K562 (cell line): ENCODE measurements around the gene SPDYE6. TPM values are rescaled to one million over a fixed set of nuclear protein-coding genes. Genes with fewer than 3 reads are reported as not detected.

Experiments used
- ARID4B ChIP-seq: sonication (generic); formaldehyde crosslinking; IDR thresholded peaks from 2 replicates; pipeline ENCODE4 v1.8.0; 2022; ENCODE audit warnings: mild to moderate bottlenecking, missing genetic modification reagents
- ATF2 ChIP-seq: sonication (generic); formaldehyde crosslinking; IDR thresholded peaks from 2 replicates; pipeline ENCODE4 v1.8.1; 2022; ENCODE audit warnings: missing genetic modification reagents
- CREBBP ChIP-seq: IDR thresholded peaks from one replicate; pipeline ENCODE4 v1.6.1; 2012; ENCODE audit warnings: low read depth, mild to moderate bottlenecking, control low read depth, inconsistent platforms, low read length
- E2F4 ChIP-seq: sonication (generic); formaldehyde crosslinking; IDR thresholded peaks from 2 replicates; pipeline ENCODE4 v1.8.0; 2022; ENCODE audit warnings: mild to moderate bottlenecking, low read depth, missing genetic modification reagents
- FOXA1 ChIP-seq: fragments of 450-650 bp; IDR thresholded peaks from 2 replicates; pipeline ENCODE4 v1.6.1; 2016; ENCODE audit warnings: mild to moderate bottlenecking, borderline replicate concordance
- MAZ ChIP-seq, 2 experiments: fragments of 450-650 bp in 1 of 2; sonication (generic) in 1 of 2; formaldehyde crosslinking; IDR thresholded peaks in 1 of 2; conservative IDR thresholded peaks in 1 of 2; 2 replicates each; pipeline versions ENCODE4 v1.4.0 to v1.5.0; 2020; ENCODE audit warnings: mild to moderate bottlenecking in 1 of 2, missing genetic modification reagents in 1 of 2
- MIER1 ChIP-seq: fragments of 450-650 bp; IDR thresholded peaks from 2 replicates; pipeline ENCODE4 v1.6.1; 2016; ENCODE audit warnings: antibody characterized with exemption, mild to moderate bottlenecking, low read depth
- MTA3 ChIP-seq: fragments of 450-650 bp; formaldehyde crosslinking; IDR thresholded peaks from 2 replicates; pipeline ENCODE4 v1.6.1; 2017; ENCODE audit warnings: mild to moderate bottlenecking, borderline replicate concordance
- NFIX ChIP-seq: fragments of 250-450 bp; sonication (Bioruptor Pico); IDR thresholded peaks from 2 replicates; pipeline ENCODE4 v1.4.0; 2020; ENCODE audit warnings: low read depth, mild to moderate bottlenecking, moderate library complexity
- POLR2G ChIP-seq: fragments of 200-400 bp; formaldehyde crosslinking; IDR thresholded peaks from 2 replicates; pipeline ENCODE4 v1.6.1; 2017; ENCODE audit warnings: low read depth, mild to moderate bottlenecking, antibody characterized with exemption, low read length, moderate library complexity
- PREB ChIP-seq: sonication (generic); formaldehyde crosslinking; IDR thresholded peaks from 2 replicates; pipeline ENCODE4 v1.8.1; 2023; ENCODE audit warnings: mild to moderate bottlenecking, missing genetic modification reagents
- SIN3B ChIP-seq: fragments of 450-650 bp; IDR thresholded peaks from 2 replicates; pipeline ENCODE4 v1.6.1; 2017; ENCODE audit warnings: low read depth, mild to moderate bottlenecking, moderate library complexity
- TCF7L2 ChIP-seq: fragments of 150-350 bp; IDR thresholded peaks from 2 replicates; pipeline ENCODE4 v1.6.1; 2016; ENCODE audit warnings: low read depth, mild to moderate bottlenecking, low read length, moderate library complexity
- ZBTB43 ChIP-seq: sonication (generic); formaldehyde crosslinking; IDR thresholded peaks from 2 replicates; pipeline ENCODE4 v1.8.0; 2023; ENCODE audit warnings: mild to moderate bottlenecking, missing genetic modification reagents
- ZNF511 ChIP-seq: sonication (generic); formaldehyde crosslinking; IDR thresholded peaks from 2 replicates; pipeline ENCODE4 v1.8.0; 2022; ENCODE audit warnings: mild to moderate bottlenecking, missing genetic modification reagents
- polyA plus RNA-seq, 8 experiments: library from polyadenylated mRNA; depleted of rRNA in 4 of 8; stranded (reverse) in 5 of 8; unstranded in 3 of 8; fragments of >200 nt; fragmentation: Nextera tagmentation in 2 of 8; fragmentation: Illumina TruSeq in 1 of 8; extraction: Ambion mirVana in 2 of 8; extraction: Trizol in 1 of 8; gene quantifications; 2 replicates each; pipeline versions ENCODE4 v1.2.1 to v1.2.3, GENCODE V29; 2011 to 2014; ENCODE audit warnings: inconsistent platforms in 1 of 8, missing spikeins in 1 of 8
- total RNA-seq, 7 experiments: library from RNA; depleted of rRNA in 6 of 7; stranded (reverse); fragments of >200 nt in 6 of 7; fragmentation: Illumina TruSeq in 2 of 7; extraction: Trizol in 2 of 7; gene quantifications; 2 replicates each; pipeline versions ENCODE4 v1.2.1 to v1.2.3, GENCODE V29; 2011 to 2021; ENCODE audit warnings: low replicate concordance in 1 of 7

The SPDYE6 gene
- total and polyA plus RNA-seq, 9 of the 15 experiments (the other 6 are each of a cell fraction or from before 2014, with no cell fraction given): 0.24 to 0.35 TPM; not detected in 7

GRCh38 chr7:102390697-102391484 is 34.6 kb upstream of the SPDYE6 start (continued):
- TF ChIP-seq ARID4B (CRISPR knock-in tag) (no peak), CREBBP (no peak), FOXA1 (no peak), ATF2 (no peak), ZNF511 (CRISPR knock-in tag) (0 out of 2 replicates have a peak, but pooled peaks have one; percentile 47), PREB (CRISPR knock-in tag) (no peak; the same call in 1 of the 2 replicates), SIN3B (no peak), ZBTB43 (CRISPR knock-in tag) (no peak), MAZ (CRISPR knock-in tag; conservative IDR thresholded peaks at IDR 0.05 in 1 of 2, IDR thresholded peaks at IDR 0.05 in 1 of 2) (peak; percentile 22 to 35; a peak in 1 of 4 replicates), MIER1 (no peak), NFIX (CRISPR knock-in tag) (no peak), MTA3 (no peak), POLR2G (0 out of 2 replicates have a peak, but pooled peaks have one; percentile 38), E2F4 (CRISPR knock-in tag) (no peak), TCF7L2 (no peak)
